Kidney capillary endothelial cell (primary cell): ENCODE results near the gene YES1.
"Not testable (repeated sequence)": the region's sequence is repeated elsewhere in the genome, so short reads cannot be mapped to it uniquely, and the experiment has no call there.

ENCODE experiments used
- DNase-seq: peaks from one replicate; pipeline ENCODE4 v3.0.0-alpha.2; 2018; ENCODE audit warnings: low spot score

YES1 gene

DNA sequence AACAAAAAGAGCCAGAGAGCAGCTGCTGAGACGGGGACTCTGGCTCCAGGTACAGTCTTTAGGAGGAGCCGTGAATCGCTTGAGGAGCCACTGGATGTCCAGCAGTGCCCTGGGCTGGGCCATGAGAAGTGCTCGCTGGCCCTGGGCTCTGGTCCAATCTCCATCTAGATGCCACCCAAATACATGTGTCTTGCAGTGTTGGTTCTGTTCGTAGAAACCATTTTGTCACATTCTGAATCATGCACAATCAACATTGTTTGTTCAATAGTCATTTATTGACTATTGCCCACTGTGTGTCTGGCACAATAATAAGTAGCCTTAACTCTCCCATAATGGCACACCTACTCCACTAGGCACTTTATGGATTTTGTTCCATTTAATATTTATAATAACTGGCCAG lies 128.5 kb downstream of the YES1 start:
- DNase-seq, result no peak

DNA sequence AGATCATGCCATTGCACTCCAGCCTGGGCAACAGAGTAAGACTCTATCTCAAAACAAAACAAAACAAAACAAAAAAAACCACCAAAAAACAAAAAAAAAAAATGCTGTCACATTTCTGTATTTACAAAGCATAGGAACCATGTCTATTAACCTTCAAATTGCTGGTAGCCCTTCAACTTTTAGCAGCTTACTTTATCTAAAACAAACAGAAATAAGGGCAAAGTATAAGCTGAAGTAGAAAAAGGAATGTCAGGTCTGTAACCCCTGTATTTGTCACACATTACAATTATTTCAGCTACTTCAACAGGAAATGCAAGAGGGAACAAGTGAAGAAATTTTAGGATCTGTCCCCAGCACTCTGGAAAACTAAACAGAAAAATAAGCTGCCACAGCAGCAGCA lies 129.2 kb downstream of the YES1 start:
- no peak for DNase-seq

DNA sequence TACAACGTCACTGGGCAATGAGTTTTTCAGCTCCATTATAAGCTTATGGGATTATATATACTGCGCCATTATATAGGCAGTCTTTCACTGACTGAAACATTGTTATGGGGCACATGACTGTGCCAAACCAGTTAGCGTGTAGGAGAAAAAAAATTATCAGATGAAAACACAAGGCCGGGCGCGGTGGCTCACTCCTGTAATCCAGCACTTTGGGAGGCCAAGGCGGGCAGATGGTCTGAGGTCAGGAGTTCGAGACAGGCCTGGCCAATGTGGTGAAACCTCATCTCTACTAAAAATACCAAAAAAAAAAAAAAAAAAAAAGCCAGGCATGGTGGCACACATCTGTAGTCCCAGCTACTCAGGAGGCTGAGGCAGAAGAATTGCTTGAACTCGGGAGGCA lies 129.6 kb downstream of the YES1 start:
- not testable (repeated sequence) for DNase-seq

DNA sequence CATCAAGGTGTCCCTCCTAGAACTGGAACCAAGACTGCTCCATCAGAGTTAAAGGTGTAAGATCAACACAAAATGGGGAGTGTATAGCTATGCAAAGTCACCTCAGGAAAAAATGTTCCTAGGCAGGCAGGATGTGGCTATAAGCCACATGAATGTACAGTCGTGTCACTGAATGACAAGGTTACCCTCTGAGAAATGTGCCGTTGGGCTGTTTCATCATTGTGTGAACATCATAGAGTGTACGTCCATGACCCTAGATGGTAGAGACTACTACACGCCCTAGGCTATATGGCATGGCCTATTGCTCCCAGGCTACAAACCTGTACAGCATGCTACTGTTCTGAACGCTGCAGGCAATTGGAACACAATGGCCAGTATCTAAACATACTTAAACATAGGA lies 130.1 kb downstream of the YES1 start:
- DNase-seq, result no peak

DNA sequence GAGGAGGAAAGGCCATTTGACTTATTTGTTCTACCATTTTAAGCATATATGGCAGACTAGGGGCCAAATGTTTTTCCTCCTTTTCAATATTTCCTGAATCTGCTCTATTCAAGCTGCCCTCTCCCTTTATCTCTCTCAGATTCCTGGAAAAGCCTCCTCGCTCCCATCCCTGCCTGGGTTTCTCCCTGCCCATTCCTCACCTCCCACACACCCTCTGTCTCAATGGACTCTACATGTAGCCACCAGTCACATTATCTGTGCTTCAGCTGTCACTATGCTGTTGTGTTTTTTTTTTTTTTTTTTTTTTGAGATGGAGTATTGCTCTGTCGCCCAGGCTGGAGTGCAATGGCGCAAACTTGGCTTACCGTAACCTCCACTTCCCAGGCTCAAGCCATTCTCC lies 131.7 kb downstream of the YES1 start:
- DNase-seq, result no peak

DNA sequence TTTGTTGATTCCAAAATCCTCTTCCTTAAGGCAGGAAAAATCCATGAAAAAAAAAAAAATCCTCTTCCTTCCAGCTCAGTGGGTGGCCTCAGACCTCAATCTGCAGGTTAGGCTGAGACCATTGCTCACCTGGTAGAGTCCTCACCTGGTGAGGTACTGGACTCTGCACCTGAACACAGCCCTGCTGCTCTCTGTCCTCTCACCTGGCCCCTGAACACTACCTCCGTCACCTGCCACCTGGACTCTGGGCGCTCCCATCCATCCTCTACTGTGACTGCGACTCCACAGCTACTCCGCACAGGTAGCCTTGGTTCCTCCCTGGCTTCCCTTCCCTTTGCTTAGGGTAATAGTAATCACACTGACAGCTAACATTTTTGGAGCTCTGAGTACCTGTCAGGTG lies 132.5 kb downstream of the YES1 start:
- DNase-seq, result no peak

DNA sequence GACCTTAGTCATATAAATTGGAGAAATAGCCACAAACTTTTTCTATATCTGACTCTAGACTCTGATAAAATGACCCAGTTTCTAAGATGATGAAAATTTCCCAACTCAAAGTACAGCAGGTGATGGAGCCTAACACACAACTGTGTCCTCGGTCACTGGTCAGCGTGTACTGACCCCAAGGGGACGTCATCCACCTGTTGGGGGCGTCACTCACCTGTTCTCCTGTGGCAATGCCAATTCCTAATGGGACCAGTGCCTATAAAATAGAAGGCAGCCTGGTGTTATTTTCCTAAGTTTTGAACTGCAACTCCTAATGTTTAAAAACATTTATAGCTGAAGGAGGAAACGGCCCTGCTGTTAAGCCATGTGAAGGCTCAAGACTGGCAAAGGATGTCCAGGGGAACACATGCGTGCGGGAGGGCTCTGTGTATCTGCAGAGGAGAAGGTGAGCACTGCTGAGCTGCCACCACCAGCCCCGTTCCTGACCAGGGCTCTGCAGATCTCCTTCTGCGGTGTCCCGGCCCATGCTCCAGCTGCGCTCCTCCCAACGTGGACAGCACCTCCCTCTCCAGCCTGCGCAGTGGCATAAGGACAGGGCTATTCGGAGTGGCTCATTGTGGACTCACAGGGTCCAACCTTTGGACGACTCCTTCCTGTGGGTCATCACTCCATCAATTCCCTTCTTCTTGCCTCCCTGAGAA lies 133.4 kb downstream of the YES1 start:
- DNase-seq, result no peak

DNA sequence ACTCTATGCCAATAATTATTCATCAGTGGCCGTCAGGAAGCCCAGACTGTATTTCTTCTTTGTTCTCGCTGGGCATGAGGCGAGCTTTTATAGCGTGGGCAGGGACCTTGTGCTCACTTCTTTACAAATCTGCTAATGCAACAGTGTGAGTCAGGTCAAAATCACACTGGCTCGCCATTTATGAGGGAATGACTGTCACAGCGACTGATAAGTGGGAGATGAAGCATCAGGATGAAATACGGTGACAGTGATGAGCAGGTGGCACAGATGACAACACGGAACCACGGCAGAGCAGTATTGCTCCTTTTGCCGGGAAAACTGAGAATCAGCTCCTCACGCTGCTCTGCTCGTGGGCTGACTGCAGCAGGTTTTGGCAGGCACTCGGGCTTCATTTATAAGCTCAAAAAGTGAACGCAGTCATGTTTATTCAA lies 134.1 kb downstream of the YES1 start:
- no peak for DNase-seq

DNA sequence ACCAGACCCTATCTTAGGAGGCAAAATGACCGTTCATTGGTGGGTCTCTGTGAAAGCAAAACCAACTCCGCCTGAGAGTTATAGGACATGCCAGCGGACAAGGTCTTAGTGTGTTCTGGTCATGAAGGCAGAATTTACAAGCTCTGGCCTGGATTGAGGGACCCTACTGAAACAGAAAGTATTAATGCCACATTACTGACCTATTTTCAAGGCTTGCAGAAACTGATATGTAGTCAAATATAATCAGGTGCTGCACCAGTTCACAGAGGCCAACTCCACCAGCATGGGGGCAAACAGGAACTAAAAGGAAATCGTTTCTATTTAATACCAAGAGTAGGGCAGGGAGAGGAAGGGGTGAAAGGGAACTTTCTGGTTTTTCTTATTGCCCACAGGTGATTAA lies 134.9 kb downstream of the YES1 start:
- DNase-seq, result no peak

DNA sequence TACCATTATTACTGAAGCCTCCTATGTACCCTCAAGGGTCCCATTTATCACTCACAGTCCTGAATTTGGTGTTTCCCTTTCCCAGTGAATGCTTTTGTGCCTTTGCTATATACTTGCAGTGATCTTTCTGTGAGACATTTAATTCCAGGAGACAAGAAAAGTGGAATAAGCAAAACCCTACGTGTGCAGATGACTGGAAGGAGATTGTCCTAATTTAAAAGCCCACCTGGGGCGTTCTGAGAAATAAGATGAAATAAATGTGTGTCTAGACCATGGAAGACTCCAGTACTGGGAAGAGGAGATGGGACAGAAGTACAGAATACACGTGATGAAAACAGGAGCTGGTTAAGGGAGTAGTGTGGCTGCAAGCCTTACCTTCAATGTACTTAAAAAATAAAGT lies 135.3 kb downstream of the YES1 start:
- no peak for DNase-seq

DNA sequence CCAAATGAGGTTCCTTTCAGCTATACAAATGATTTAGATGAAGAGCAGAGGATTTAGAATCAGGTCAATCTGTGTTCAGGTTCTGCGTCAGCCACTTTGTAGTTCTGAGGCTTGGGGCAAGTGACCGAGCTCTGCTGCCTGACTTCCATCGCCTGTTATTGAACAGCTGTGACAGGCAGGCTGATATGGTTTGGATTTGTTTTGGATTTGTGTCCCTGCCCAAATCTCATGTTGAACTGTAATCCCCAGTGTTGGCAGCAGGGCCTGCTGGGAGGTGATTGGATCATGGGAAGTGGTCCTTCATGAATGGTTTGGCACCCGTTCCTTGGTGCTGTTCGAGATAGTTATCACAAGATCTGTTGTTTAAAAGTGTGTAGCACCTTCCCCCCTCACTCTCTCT lies 136.0 kb downstream of the YES1 start:
- no peak for DNase-seq

DNA sequence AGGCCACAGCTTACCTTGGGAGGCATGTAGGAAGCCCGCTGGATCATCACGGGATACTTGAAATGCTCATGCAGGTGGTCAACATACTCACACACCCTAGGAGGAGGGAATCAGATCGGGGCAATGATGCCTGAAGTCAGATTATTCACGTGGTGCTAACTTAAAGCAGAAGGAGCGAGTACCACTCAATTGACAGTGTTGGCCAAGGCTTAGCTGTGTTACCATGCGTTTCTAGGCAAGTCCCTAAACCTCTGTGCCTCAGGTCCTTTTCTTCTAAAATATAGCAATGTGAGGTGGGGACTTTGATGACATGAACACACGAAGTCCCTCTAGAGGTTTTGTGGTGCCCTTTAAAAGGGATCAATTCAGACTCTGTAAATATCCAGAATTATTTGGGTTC lies 136.7 kb downstream of the YES1 start:
- DNase-seq, result no peak

DNA sequence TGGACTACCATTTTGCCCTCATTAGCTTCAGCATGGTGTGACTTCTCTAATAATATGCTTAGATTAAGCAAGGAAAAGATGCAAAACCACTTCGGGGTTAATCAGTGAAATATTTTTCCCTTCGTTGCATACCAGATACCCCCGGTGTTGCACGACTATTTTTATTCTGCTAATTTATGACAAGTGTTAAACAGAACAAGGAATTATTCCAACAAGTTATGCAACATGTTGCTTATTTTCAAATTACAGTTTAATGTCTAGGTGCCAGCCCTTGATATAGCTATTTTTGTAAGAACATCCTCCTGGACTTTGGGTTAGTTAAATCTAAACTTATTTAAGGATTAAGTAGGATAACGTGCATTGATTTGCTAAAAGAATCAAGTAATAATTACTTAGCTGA lies 138.3 kb downstream of the YES1 start:
- no peak for DNase-seq

DNA sequence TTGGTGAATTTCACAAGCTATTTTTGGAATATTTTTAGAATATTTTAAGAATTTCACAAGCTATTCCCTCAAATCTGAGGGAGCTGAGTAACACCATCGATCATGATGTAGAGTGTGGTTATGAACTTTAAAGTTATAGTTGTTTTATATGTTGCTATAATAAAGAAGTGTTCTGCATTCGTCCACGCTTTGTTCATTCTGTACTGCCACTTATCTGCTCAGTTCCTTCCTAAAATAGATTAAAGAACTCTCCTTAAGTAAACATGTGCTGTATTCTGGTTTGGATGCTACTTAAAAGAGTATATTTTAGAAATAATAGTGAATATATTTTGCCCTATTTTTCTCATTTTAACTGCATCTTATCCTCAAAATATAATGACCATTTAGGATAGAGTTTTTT lies 138.7 kb downstream of the YES1 start:
- no peak for DNase-seq
